Measurements from ENCODE around the gene PRKAR1B. TPM values are rescaled to one million over a fixed set of nuclear protein-coding genes. Genes with fewer than 3 reads are reported as not detected.

PRKAR1B gene
- total RNA-seq, 3 donors from 2014 or later, result 38.8 to 58.6 (median 49.9) TPM

DNA sequence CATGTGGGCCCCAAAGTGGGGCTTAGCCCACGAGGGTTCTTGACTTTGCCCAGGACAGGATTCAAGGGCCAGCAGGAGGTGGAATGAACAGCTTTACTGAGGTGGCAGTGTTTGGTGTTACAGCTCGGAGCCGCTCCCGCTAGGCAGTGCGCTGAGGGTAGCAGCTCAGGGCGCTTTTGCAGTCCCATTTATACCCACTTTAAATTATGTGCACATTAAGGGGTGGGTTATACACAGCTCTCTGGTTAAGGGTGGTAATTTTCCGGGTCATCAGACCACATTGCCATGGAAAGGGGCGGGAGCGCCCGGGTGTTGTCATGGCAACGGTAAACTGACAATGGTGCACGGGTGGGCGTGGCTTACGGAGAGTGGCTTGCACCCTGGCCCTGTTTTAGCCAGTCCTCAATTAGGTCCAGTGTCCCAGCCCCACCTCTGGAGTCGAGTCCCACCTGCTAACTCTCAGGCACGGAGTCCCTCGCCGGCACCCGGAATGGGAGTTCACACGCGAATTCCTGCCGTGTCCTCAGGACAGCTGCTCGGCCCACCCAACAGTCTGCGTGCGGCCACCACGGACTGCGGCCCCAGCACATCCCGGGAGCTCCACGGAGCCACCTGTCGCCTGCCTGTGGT, 149.2 kb downstream of the PRKAR1B start:
- ATAC-seq, result no peak
- H3K4me3 Mint-ChIP-seq, result no peak overlapping the region
- peaks cover 4% of the 10 kb centered on the region for H3K4me1 Mint-ChIP-seq (ENCODE audit: low read depth)
- no peaks in the 10 kb centered on the region for H3K27me3 Mint-ChIP-seq (ENCODE audit: low read depth)
- no peak for DNase-seq
- no peaks in the 10 kb centered on the region for H3K9me3 Mint-ChIP-seq
- H3K36me3 Mint-ChIP-seq (ENCODE audit: insufficient read depth), result peaks cover 21% of the 10 kb centered on the region

DNA sequence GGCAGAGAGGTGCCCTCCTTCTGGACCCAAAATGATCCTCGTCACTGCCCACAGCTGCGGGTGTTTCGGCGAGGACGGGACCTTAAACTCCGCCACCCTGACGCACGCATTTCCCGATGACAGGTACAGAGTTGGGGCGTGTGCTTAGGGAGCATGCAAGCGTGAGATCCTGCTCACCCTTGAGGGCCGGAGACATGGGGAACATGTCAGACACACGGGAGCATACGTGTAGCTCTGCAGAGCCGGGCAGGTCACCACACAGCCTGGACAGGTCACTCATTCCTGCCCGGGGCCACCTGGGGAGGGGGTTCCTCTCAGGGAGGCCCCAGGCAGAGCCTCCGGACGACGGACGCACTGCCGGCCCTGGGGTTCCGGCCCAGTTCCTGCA, 149.8 kb downstream of the PRKAR1B start:
- H3K4me3 Mint-ChIP-seq, result no peak overlapping the region
- peaks cover 21% of the 10 kb centered on the region for H3K36me3 Mint-ChIP-seq (ENCODE audit: insufficient read depth)
- DNase-seq (no peak), ATAC-seq (no peak)
- H3K27me3 Mint-ChIP-seq (ENCODE audit: low read depth), result no peaks in the 10 kb centered on the region
- H3K9me3 Mint-ChIP-seq, result no peaks in the 10 kb centered on the region
- H3K4me1 Mint-ChIP-seq (ENCODE audit: low read depth), result peaks cover 4% of the 10 kb centered on the region

DNA sequence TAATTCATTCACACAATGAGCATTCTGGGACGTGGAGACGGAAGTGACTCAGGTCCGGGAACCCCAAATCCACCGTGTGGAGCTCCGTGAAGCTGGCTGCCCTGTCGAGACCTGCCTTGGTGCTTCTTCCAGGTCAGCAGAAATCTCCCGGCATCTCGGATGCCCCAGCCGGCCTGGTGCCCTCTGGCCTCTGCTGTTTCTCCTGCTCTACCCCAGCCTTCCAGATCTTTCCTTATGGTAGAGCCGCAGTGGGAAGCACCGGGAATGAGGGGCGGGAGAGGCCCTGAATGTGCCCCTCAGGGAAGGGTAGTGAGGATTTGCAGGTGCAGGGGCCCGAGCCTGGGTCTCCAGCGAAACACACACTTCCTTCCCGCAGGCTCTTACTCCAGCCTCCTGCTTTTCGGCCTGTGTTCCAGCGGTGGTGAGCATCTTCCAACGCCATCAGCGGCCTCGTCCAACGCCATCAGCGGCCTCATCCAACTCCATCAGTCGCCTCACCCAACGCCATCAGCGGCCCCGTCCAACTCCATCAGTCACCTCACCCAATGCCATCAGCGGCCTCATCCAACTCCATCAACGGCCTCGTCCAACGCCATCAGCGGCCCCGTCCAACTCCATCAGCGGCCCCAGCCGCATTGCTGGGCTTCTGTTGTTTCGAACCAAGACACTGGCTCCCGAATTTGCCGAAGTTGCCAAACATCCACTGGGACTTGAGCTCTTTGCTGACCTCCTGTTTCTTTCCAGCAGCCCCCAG, 150.4 kb downstream of the PRKAR1B start:
- Mint-ChIP-seq H3K36me3 (ENCODE audit: insufficient read depth) (peaks cover 21% of the 10 kb centered on the region), H3K27me3 (ENCODE audit: low read depth) (no peaks in the 10 kb centered on the region), H3K4me3 (no peak overlapping the region), H3K4me1 (ENCODE audit: low read depth) (peaks cover 4% of the 10 kb centered on the region), H3K9me3 (no peaks in the 10 kb centered on the region)
- ATAC-seq (no peak), DNase-seq (no peak)

DNA sequence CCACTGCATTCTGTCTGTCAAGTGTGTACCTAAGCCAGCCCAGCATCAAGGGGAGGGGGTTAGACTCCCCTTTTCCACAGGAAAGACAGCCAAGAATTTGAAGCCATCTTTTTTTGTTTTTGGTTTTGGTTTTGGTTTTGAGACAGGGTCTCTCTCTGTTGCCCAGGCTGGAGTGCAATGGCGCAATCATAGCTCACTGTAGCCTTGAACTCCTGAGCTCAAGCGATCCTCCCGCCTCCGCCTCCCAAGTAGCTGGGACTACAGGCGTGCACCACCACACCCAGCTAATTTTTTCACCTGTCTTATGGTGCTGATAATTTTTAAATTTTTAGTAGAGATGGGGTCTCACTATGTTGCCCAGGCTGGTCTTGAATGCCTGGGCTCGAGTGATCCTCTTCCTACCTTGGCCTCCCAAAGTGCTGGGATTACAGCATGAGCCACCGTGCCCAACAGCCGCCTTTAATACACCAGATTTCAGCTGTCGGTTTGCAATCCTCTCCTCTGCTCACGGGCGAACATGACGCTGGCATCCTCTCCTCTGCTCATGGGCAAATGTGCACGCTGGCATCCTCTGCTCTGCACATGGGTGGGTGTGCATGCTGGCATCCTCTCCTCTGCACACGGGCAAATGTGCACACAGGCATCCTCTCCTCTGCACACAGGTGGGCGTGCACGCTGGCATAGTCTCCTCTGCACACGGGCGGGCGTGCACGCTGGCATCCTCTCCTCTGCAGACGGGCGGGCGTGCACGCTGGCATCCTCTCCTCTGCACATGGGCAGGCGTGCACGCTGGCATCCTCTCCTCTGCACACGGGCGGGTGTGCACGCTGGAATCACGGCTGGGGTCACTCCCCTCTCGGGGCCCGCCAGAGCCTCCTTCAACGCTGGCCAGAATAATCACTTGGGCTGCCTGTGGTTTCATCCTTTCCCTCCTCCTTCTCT, 151.4 kb downstream of the PRKAR1B start:
- Mint-ChIP-seq H3K4me1 (ENCODE audit: low read depth) (peaks cover 3% of the 10 kb centered on the region), H3K9me3 (no peaks in the 10 kb centered on the region), H3K4me3 (no peak overlapping the region), H3K36me3 (ENCODE audit: insufficient read depth) (peaks cover 17% of the 10 kb centered on the region), H3K27me3 (ENCODE audit: low read depth) (no peaks in the 10 kb centered on the region)
- ATAC-seq, result no peak
- no peak for DNase-seq

DNA sequence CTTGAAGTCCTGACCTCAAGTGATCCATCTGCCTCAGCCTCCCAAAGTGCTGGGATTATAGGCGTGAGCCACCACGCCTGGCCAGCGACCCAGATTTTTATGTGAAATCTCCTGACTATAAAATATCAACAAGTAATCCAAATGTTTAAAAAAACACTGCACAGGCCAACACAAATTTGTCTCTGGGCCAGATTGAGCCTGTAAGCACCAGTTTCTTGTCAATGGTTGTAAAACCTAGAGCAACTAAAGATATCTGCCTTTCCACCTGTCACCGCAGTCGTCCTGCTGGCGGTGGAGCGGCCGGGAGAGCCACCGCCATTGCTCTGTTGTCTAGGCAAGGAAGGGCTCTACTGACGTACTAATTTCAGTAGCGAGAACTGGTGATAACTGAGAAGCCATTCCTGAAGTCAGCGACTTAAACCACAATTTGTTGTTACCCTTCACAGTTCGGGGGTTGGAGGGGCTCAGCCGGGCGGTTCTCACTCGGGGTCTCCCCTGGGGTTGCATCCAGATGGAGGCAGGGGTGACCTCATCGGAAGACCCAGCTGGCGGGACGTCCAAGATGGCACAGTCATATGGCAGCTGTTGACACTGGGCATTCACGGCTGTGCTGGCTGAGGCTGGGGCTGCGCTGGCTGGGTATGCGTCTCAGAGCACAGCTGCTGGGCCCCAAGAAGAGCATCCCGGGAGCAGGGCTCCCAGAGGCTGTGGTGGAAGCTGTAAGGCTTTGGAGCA, 152.3 kb downstream of the PRKAR1B start:
- no peak overlapping the region for H3K4me3 Mint-ChIP-seq
- no peak for ATAC-seq
- H3K36me3 Mint-ChIP-seq (ENCODE audit: insufficient read depth), result peaks cover 17% of the 10 kb centered on the region

DNA sequence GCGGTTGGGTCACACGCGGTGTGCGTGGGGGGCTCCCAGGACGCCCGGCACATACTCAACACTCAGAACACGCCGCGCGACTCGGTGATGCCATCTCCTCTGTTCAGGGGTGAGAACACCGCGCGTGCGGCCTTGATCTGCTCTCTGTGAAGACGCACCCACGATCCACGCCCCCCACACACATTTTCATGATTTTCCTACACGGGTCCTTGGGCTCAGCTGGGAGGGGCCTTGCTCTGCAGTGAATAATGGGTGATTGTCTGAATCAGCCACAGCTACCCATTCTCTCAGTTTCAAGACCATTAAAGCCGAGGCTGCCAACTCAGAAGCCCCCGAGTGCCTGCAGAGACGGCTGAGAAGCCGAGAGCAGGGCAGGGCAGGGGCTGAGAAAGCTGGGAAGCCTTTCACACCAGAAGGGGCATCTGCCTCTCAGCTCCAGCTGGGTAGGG, 153.1 kb downstream of the PRKAR1B start:
- Mint-ChIP-seq H3K36me3 (ENCODE audit: insufficient read depth) (peaks cover 17% of the 10 kb centered on the region), H3K27me3 (ENCODE audit: low read depth) (no peaks in the 10 kb centered on the region), H3K4me3 (no peak overlapping the region), H3K9me3 (no peaks in the 10 kb centered on the region), H3K4me1 (ENCODE audit: low read depth) (peaks cover 3% of the 10 kb centered on the region)
- no peak for DNase-seq
- no peak for ATAC-seq

More for the DNA sequence above, 152.3 kb downstream of the PRKAR1B start:
- Mint-ChIP-seq H3K27me3 (ENCODE audit: low read depth) (no peaks in the 10 kb centered on the region), H3K9me3 (no peaks in the 10 kb centered on the region), H3K4me1 (ENCODE audit: low read depth) (peaks cover 3% of the 10 kb centered on the region)
- no peak for DNase-seq

DNA sequence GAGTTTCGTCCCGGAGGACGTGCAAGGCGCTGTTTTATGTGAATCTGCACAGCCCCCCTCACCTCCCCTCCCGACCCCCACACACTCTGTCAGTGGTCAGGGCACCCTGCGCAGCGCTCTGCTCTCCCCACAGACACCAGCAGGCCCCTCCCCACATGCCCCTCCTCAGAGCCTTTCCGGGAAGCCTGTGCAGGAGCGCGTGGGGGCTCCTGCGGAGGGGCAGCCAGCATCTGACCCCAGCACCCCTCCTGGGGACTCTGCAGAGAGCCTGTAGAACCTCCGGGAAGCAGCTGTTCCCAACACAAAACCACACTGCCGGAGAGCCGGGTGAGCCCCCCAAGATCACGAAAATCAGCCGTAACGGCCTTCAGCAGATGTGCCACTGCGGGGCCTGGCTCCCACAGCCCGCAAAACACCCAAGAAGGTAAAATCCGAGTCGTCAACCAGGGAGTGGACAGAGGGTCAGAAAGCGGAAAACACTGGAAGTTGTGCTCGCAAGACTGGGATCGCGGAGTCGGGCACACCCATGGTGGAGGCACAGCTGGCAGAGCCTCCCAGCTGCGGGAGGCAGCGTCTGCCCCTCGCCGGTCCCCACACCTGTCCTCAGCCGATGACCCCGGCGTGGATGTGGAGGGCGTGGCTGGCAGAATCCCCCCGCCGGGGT, 153.7 kb downstream of the PRKAR1B start:
- Mint-ChIP-seq H3K27me3 (ENCODE audit: low read depth) (no peaks in the 10 kb centered on the region), H3K36me3 (ENCODE audit: insufficient read depth) (peaks cover 17% of the 10 kb centered on the region), H3K4me3 (no peak overlapping the region), H3K4me1 (ENCODE audit: low read depth) (peaks cover 3% of the 10 kb centered on the region), H3K9me3 (no peaks in the 10 kb centered on the region)
- ATAC-seq (no peak), DNase-seq (no peak)

DNA sequence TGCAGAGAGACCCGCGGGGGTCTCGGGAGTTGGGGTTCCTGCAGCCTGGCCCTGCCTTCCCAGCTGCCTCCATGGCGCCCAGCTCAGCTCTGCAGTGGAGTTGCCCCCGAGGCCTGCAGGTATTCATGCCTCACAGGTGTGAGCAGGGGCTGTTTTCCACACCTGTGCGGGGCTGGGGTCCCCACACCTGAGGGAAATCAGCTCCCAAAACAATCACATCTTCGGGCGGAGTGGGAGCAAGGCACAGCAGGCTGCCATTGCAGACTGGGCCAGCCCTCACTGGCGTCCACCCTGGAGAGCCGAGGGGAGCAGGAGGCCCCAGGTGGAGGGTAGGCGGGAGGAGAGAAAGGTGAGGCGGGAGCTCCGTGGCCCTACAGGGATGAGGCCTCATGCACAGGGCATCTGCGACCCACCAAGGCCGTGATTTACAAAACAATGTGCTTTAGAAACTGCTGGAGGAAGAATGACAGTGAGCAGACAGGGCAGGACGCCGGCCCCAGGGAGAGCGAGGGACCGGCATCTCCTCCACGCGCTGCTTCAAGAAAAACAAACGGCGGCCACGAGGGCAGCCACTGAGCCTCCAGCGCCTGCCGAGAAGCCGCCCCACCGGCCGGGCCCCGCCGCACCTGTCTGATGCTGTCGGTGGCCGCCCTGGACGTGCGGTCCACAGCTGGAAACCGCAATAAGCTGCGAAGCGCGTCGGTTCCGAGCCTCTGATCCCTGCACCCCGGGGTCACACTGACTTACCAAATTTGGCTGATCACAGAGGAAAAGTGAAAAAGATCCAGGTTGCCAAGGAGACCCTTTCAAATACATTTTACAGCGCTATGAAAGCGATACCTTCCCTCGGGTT, 154.4 kb downstream of the PRKAR1B start:
- H3K4me1 Mint-ChIP-seq (ENCODE audit: low read depth), result peaks cover 3% of the 10 kb centered on the region
- DNase-seq (no peak), ATAC-seq (no peak)
- H3K27me3 Mint-ChIP-seq (ENCODE audit: low read depth), result no peaks in the 10 kb centered on the region
- H3K4me3 Mint-ChIP-seq, result no peak overlapping the region
- H3K36me3 Mint-ChIP-seq (ENCODE audit: insufficient read depth), result peaks cover 13% of the 10 kb centered on the region
- H3K9me3 Mint-ChIP-seq, result no peaks in the 10 kb centered on the region

DNA sequence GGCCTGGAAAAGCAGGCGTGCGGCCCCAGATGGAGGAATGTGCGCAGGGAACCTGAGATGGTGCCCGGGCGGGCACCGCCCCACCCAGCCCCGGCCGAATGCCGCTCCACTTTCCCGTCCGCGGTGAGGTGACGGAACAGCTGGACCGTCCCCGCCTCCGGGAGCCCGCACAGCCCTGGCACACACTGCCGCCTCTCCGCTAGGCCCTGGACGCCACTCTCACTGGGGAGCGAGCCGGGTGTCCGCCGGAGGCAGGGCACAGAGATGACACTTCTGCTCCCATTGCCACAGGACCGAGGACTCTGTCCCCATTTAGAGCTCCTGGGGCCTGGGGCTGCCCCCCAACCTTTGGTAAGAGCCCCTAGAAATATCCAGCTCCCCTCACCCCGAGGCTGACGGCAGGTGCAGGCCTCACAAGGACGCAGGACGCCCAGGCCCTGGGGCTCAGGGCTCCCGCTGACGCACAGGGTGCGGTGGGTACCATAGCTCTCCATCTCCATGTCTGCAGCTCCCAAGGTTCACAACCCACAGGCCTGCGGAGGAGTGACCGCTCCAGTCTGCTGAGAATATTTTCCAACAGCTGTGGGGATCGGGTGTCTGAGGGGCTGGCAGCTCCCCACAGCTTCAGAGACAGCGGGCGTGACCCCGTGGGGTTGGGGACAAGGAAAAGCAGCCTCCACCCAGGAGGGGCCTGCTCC, 155.2 kb downstream of the PRKAR1B start:
- H3K27me3 Mint-ChIP-seq (ENCODE audit: low read depth), result no peaks in the 10 kb centered on the region
- H3K36me3 Mint-ChIP-seq (ENCODE audit: insufficient read depth), result peaks cover 9% of the 10 kb centered on the region
- DNase-seq, result no peak
- ATAC-seq, result no peak
- H3K4me1 Mint-ChIP-seq (ENCODE audit: low read depth), result peaks cover 3% of the 10 kb centered on the region
- H3K9me3 Mint-ChIP-seq, result no peaks in the 10 kb centered on the region
- no peak overlapping the region for H3K4me3 Mint-ChIP-seq

DNA sequence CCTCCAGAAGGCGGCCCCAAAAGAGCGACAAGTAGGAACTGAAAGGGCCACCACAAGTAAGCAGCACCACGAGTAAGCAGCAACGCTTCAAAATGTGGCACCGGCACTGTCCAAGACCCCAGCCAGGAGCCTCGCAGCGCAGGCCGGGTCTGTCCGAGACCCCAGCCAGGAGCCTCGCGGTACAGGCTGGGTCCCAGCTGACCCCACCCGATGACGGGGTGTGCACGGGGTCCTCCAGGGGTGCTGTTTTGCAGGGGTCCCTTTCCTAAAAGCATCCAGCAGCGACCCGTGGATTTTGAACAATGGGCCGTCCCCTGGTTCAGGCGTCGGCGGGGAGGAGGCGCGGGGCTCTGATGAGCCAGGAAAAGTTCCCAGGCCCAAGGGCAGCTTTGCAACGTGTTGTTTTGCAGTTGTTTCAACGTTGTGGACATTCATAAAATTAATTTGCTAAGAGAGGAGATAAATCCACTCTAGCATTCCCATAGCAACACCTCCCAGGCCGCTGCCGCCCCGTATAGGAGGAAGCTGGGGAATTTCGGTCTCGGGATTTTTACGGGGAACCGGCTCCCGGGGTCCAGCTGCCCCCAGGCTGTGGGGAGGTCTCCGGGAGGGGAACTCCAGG, 155.9 kb downstream of the PRKAR1B start:
- Mint-ChIP-seq H3K36me3 (ENCODE audit: insufficient read depth) (peaks cover 5% of the 10 kb centered on the region), H3K9me3 (no peaks in the 10 kb centered on the region), H3K4me1 (ENCODE audit: low read depth) (peaks cover 3% of the 10 kb centered on the region), H3K4me3 (no peak overlapping the region), H3K27me3 (ENCODE audit: low read depth) (no peaks in the 10 kb centered on the region)
- ATAC-seq (no peak), DNase-seq (no peak)

DNA sequence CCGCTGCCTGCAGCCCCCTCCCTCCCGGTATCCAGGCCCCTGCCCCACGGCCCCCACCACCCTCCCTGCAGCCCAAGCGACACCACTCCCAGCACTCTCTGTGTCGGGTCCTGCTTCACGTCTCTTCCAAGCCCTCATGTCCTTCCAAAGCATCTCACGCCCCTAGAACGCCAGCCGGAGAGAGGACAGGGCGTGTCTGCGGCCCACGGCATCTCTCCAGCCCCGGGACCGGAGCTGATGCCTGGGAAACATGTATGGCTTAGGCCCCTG, 156.3 kb downstream of the PRKAR1B start:
- Mint-ChIP-seq H3K9me3 (no peaks in the 10 kb centered on the region), H3K36me3 (ENCODE audit: insufficient read depth) (peaks cover 1% of the 10 kb centered on the region), H3K4me1 (ENCODE audit: low read depth) (peaks cover under 1% of the 10 kb centered on the region), H3K4me3 (no peak overlapping the region), H3K27me3 (ENCODE audit: low read depth) (no peaks in the 10 kb centered on the region)
- DNase-seq (no peak), ATAC-seq (no peak)

DNA sequence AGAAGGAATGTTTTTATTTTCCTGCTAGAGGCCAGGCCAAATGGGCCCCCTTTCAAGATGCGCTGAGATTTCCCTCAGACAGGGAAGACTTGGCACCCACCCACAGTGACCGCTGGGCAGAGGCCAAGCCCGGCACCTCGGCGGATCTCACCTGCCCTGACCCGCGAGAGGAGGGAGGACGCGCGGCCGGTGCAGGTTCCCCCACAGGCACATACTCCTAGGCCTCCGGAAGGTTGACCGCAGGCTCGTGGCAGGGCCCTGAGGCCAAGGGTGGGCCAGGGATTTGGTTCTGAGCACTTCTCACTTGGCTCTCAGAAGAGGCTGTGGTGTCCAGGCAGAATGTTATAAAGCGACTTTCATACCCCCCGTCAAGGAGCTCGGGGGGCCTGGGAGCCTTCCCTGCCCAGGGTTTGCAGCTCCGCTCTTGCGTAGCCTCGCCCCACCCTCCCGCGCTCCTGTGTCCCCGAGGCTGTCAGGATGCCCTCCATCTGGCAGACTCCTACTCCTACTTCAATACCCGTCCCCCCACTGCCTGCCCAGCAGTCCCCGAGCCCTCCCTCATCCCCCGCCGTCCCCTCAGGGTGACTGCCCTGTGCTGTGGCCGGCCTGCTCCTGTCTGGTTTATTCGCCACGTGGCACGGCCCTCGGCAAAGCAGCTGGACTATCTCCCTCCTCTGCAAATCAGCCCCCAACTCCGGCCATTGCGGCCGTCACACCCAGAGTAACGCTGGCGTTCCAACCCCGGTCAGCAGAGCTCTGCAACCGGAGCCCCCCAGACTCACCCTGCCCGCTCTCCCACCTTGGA, 156.9 kb downstream of the PRKAR1B start:
- H3K9me3 Mint-ChIP-seq, result no peaks in the 10 kb centered on the region
- DNase-seq (no peak), ATAC-seq (no peak)
- no peaks in the 10 kb centered on the region for H3K4me1 Mint-ChIP-seq (ENCODE audit: low read depth)
- no peak overlapping the region for H3K4me3 Mint-ChIP-seq
- no peaks in the 10 kb centered on the region for H3K36me3 Mint-ChIP-seq (ENCODE audit: insufficient read depth)
- no peaks in the 10 kb centered on the region for H3K27me3 Mint-ChIP-seq (ENCODE audit: low read depth)
